Ovary (tissue), 9 donors: ENCODE data around the gene PLEKHG7. TPM values are rescaled to one million over a fixed set of nuclear protein-coding genes. Genes with fewer than 3 reads are reported as not detected.

Experiments
- DNase-seq, 5 donors: peaks; one replicate each; pipeline ENCODE4 v3.0.0-alpha.2; 2019 to 2020
- H3K27ac ChIP-seq, 2 donors: fragments of 200-600 bp; one replicate each; pipeline versions ENCODE4 v1.5.1 to v1.8.0; 2019 to 2022
- H3K27me3 ChIP-seq: fragments of 200-600 bp; one replicate; pipeline ENCODE4 v1.8.0; 2022
- H3K36me3 ChIP-seq: fragments of 200-600 bp; sonication (generic); one replicate; pipeline ENCODE4 v1.5.1; 2019
- H3K4me1 ChIP-seq: one replicate; pipeline ENCODE4 v1.8.1; 2013; ENCODE audit warnings: mild to moderate bottlenecking, moderate library complexity; ENCODE audit not compliant: insufficient read depth
- H3K4me3 ChIP-seq: fragments of 200-600 bp; sonication (generic); one replicate; pipeline ENCODE4 v1.5.1; 2017
- H3K9me3 ChIP-seq, 2 donors: fragments of 200-600 bp in 1 of 2; sonication (generic) in 1 of 2; one replicate each; pipeline versions ENCODE4 v1.5.1 to v1.8.1; 2013 to 2019; ENCODE audit warnings: mild to moderate bottlenecking in 1 of 2, moderate library complexity in 1 of 2
- EP300 ChIP-seq: sonication (generic); formaldehyde crosslinking; IDR thresholded peaks from one replicate; pipeline ENCODE4 v1.6.1; 2017; ENCODE audit warnings: antibody characterized with exemption
- POLR2A ChIP-seq: fragments of 450-650 bp; IDR thresholded peaks from one replicate; pipeline ENCODE4 v1.6.1; 2017; ENCODE audit warnings: antibody characterized with exemption, mild to moderate bottlenecking, moderate library complexity
- WGBS, 3 donors: extraction: QIAGEN DNeasy Blood & Tissue Kit in 1 of 3; methylation state at CpG; one replicate each; pipeline versions ENCODE4 v1.1.5 to v1.1.7; 2013 to 2017; 5-methylcytosine and 5-hydroxymethylcytosine counted together
- intact Hi-C, 4 donors: fragments of 100-400 bp; cut with DNase I; formaldehyde crosslinking; loops; one replicate each; pipeline versions ENCODE4 v1.11.0 to v1.15.1; 2022 to 2023
- polyA plus RNA-seq, 2 donors: library from polyadenylated mRNA; stranded (reverse); fragments of 200-250 nt in 1 of 2; fragments of 350-450 nt in 1 of 2; fragmentation: Illumina TruSeq in 1 of 2; extraction: RNeasy Lipid Tissue Mini Kit (QIAGEN cat#74804) in 1 of 2; gene quantifications; one replicate each; pipeline ENCODE4 v1.2.3, GENCODE V29; 2013 to 2014
- total RNA-seq, 7 donors: library from RNA; depleted of rRNA in 2 of 7; stranded (reverse); fragments of >200 nt in 2 of 7; fragmentation: NEBNext Ultra II Directional in 3 of 7; extraction: Animal tissue kit (Norgen Biotek cat#: 25700) in 3 of 7; gene quantifications; one replicate each; pipeline versions ENCODE4 v1.1.0 to v1.2.4, GENCODE V29; 2016 to 2023
- TF ChIP-seq, protein P1 (sequence below), 3 donors: fragments of 450-650 bp in 2 of 3; fragments of 200-600 bp in 1 of 3; IDR thresholded peaks; one replicate each; pipeline versions ENCODE4 v1.5.1 to v1.8.0; 2016 to 2022; ENCODE audit warnings: antibody characterized with exemption in 3 of 3, mild to moderate bottlenecking in 1 of 3
- donor health status: DM: no; HTN: no; CAD: no; lungs with moderate emphysema.
- donor health status: DM: no; HTN: no; CAD: no.
- donor health status: Bipolar disorder and iron deficiency.
- donor health status: DM: yes; HTN: yes; CAD: no.
- donor health status: DM: no; HTN: no; CAD: no.
- donor health status: DM: yes; HTN: yes; CAD: no.

The PLEKHG7 gene
- total and polyA plus RNA-seq, 9 donors: 0.20 to 6.1 (median 0.36) TPM; not detected in 4

DNA sequence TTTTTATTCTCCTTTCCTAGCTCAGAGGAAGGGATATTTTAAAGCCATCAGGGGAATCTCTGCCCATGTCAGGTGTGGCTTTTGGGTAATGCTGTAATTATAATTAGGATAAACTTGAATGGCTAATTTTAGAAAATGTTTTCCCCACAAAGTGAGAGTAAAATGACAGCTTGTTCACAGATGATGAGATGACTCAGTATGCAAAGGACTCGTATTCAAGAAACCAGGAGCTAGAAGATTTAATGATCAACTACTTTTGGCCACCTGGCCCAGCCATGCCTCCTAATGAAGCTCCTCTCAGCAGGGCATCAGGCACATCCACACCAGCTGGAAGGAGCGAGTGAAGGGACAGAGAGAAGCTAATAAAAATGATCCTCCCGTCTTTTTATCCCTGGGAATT lies 29.0 kb upstream of the PLEKHG7 start:
- TF ChIP-seq, protein P1, sequence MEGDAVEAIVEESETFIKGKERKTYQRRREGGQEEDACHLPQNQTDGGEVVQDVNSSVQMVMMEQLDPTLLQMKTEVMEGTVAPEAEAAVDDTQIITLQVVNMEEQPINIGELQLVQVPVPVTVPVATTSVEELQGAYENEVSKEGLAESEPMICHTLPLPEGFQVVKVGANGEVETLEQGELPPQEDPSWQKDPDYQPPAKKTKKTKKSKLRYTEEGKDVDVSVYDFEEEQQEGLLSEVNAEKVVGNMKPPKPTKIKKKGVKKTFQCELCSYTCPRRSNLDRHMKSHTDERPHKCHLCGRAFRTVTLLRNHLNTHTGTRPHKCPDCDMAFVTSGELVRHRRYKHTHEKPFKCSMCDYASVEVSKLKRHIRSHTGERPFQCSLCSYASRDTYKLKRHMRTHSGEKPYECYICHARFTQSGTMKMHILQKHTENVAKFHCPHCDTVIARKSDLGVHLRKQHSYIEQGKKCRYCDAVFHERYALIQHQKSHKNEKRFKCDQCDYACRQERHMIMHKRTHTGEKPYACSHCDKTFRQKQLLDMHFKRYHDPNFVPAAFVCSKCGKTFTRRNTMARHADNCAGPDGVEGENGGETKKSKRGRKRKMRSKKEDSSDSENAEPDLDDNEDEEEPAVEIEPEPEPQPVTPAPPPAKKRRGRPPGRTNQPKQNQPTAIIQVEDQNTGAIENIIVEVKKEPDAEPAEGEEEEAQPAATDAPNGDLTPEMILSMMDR (IDR thresholded peaks at IDR 0.05): no peak
- TF ChIP-seq POLR2A (no peak), EP300 (no peak)

DNA sequence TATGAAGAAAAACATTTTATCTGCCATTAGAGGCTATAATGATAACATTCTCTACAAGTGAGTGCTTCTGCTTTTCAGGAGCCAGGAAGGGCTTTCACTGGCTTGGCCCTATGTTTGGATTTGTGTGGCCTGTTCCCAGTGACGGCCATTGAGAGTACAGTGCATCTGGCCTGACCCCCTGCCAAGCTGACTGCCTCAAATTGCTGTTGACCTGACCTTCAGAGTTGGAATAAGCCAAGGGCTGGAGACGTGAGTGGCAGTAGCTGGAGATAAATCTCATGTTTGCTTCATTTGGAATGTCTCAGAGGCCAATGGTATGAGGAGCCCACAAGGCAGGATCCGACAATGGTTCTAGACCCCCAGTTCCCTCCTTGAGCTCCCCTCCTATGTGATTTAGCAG lies 28.3 kb upstream of the PLEKHG7 start:
- TF ChIP-seq EP300 (no peak), POLR2A (no peak)
- TF ChIP-seq, protein P1 (IDR thresholded peaks at IDR 0.05): no peak
- Histone ChIP-seq H3K9me3 (no peaks in the 10 kb centered on the region), H3K27ac (no peak overlapping the region), H3K27me3 (no peaks in the 10 kb centered on the region), H3K36me3 (no peaks in the 10 kb centered on the region), H3K4me1 (no peaks in the 10 kb centered on the region), H3K4me3 (no peak overlapping the region)
- no peak for DNase-seq
- intact Hi-C loops: no loop called here
- 40 to 60% (median 57%) methylated on average over 3 of the region's 3 CpGs for WGBS, 3 donors

More for the DNA sequence above, 29.0 kb upstream of the PLEKHG7 start:
- no peaks in the 10 kb centered on the region for H3K9me3 ChIP-seq
- H3K4me3 ChIP-seq: no peak overlapping the region
- no peak for DNase-seq
- no peaks in the 10 kb centered on the region for H3K4me1 ChIP-seq
- H3K36me3 ChIP-seq: no peaks in the 10 kb centered on the region
- intact Hi-C loops: no loop called here
- no peak overlapping the region for H3K27ac ChIP-seq
- WGBS, 3 donors: 60 to 92% (median 89%) methylated on average over 3 of the region's 3 CpGs
- H3K27me3 ChIP-seq: no peaks in the 10 kb centered on the region

DNA sequence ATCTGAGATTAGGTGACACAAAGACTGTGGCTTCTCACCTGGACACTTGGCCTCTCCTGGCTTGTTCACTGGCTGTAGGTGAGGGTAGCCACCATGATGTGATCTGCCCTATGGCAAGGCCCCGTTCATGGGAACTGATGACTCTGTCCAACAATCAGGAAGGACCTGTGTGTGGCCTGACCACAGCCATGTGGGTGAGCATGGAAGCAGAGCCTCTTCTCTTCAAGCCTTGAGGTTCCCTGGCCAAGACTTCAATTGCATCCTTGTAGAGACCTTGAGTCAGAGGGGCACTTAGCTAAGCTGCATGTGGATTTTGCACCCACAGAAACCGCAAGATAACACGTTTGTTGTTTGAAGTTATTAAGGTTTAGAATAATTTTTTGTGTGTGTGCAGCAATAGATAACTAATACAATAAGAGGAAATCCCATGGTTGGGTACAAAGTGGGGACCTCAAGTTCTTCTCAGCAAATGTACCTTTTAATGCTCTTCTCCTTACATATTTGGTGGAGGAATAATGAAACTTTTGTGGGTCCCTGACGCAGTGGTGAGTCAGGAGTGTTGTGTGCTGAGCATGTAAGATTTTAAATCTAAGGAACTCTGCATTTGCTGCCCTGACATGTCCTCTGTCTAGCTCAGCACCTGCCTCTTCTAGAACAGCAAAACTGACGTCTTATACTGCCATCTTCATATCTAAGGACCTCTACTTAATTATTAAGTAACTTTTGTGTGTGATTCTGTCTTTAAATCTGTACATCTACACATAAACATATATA lies 27.5 kb upstream of the PLEKHG7 start:
- intact Hi-C loops: no loop called here
- DNase-seq: no peak
- TF ChIP-seq, protein P1 (IDR thresholded peaks at IDR 0.05): no peak
- no peak for TF ChIP-seq EP300
- no peak for TF ChIP-seq POLR2A
- Histone ChIP-seq H3K4me3 (no peak overlapping the region), H3K4me1 (no peaks in the 10 kb centered on the region), H3K27ac (no peak overlapping the region), H3K27me3 (no peaks in the 10 kb centered on the region), H3K36me3 (no peaks in the 10 kb centered on the region), H3K9me3 (no peaks in the 10 kb centered on the region)
- WGBS, 3 donors: 79 to 87% (median 86%) methylated on average over 5 of the region's 5 CpGs

DNA sequence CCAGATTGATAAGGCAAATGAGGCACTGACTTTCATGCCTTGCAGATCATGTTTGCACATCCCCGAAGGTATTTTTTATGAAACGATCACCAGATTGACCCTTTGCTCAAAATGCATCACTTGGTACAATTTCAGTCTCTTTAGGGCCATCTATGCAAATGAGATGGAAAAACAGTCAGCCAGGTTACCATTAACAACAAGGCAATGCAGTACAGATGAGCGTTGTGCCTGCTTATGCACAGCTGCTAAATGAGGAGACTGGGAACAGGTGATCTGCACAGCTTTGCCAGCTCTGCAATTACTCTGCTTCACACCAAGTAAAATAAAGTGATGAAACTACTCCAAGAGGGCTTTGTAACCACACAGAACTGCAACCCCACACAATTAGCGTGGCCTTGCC lies 26.1 kb upstream of the PLEKHG7 start:
- H3K9me3 ChIP-seq: no peaks in the 10 kb centered on the region
- H3K27me3 ChIP-seq: no peaks in the 10 kb centered on the region
- H3K27ac ChIP-seq: no peak overlapping the region
- WGBS, 3 donors: 74 to 83% (median 77%) methylated on average over 4 of the region's 4 CpGs
- H3K4me1 ChIP-seq: no peaks in the 10 kb centered on the region
- H3K4me3 ChIP-seq: no peak overlapping the region
- intact Hi-C loops: no loop called here
- TF ChIP-seq, protein P1 (IDR thresholded peaks at IDR 0.05): no peak
- no peak for TF ChIP-seq POLR2A
- no peak for TF ChIP-seq EP300
- no peaks in the 10 kb centered on the region for H3K36me3 ChIP-seq
- DNase-seq: no peak
